ENCODE results near the gene PEX14.

- TF ChIP-seq CTCF (optimal IDR thresholded peaks at IDR 0.05 in 1 of 3, IDR thresholded peaks at IDR 0.05 in 1 of 3, conservative IDR thresholded peaks at IDR 0.05 in 1 of 3; ENCODE audit: extremely low read depth in 1 of 3, insufficient read depth in 2 of 3, low read length in 3 of 3) (no peak), EZH2 (IDR thresholded peaks at IDR 0.05; ENCODE audit: low read length) (no peak)
These were observed 146.0 kb downstream of the PEX14 start for GRCh38 chr1:10620776-10621175.

Data from keratinocyte (primary cell).